Natural killer cell (primary cell): Measurements from ENCODE around the gene SPATA2L. TPM values are rescaled to one million over a fixed set of nuclear protein-coding genes. Genes with fewer than 3 reads are reported as not detected.

ENCODE experiments used
- ATAC-seq, 3 donors: fragments of 150-1000 bp in 2 of 3; fragments of 200-7000 bp in 1 of 3; cut with Tn5 transposase; 1 replicate in 1 of 3; 2 replicates in 2 of 3; pipeline ENCODE4 v1.10.0; 2021; ENCODE audit warnings: mild to moderate bottlenecking in 2 of 3, moderate library complexity in 2 of 3
- DNase-seq, 2 donors: peaks; one replicate each; pipeline versions ENCODE4 v3.0.0 to v3.0.0-alpha.2; 2013 to 2021; ENCODE audit warnings: mixed read lengths in 1 of 2
- H3K27ac ChIP-seq: one replicate; pipeline ENCODE4 v1.5.1; 2013; ENCODE audit warnings: mild to moderate bottlenecking, low read length
- H3K27me3 ChIP-seq: one replicate; pipeline ENCODE4 v1.6.1; 2013; ENCODE audit warnings: low read length; ENCODE audit not compliant: control insufficient read depth, insufficient read depth
- H3K36me3 ChIP-seq: one replicate; pipeline ENCODE4 v1.6.1; 2013; ENCODE audit warnings: low read length; ENCODE audit not compliant: control insufficient read depth, insufficient read depth
- H3K4me1 ChIP-seq: one replicate; pipeline ENCODE4 v1.6.1; 2013; ENCODE audit warnings: low read length; ENCODE audit not compliant: control insufficient read depth, insufficient read depth
- H3K4me3 ChIP-seq: one replicate; pipeline ENCODE4 v1.5.1; 2013; ENCODE audit warnings: low read length
- H3K9me3 ChIP-seq: one replicate; pipeline ENCODE4 v1.6.1; 2013; ENCODE audit warnings: low read length; ENCODE audit not compliant: control insufficient read depth, insufficient read depth
- H3K27ac Mint-ChIP-seq, 2 donors: one replicate each; pipeline ENCODE4 v1.8.0; 2022; ENCODE audit warnings: mild to moderate bottlenecking in 2 of 2, mixed read lengths in 2 of 2, moderate library complexity in 1 of 2
- H3K27me3 Mint-ChIP-seq, 2 donors: one replicate each; pipeline ENCODE4 v1.8.0; 2022; ENCODE audit warnings: low read depth in 2 of 2, mixed read lengths in 2 of 2
- H3K36me3 Mint-ChIP-seq: one replicate; pipeline ENCODE4 v1.8.0; 2022; ENCODE audit warnings: mixed read lengths
- H3K4me1 Mint-ChIP-seq, 2 donors: one replicate each; pipeline ENCODE4 v1.8.0; 2022; ENCODE audit warnings: mixed read lengths in 2 of 2
- H3K4me3 Mint-ChIP-seq: one replicate; pipeline ENCODE4 v1.8.0; 2022; ENCODE audit warnings: mild to moderate bottlenecking, moderate library complexity, mixed read lengths
- H3K9me3 Mint-ChIP-seq, 2 donors: one replicate each; pipeline ENCODE4 v1.8.0; 2022; ENCODE audit warnings: mixed read lengths in 2 of 2
- CTCF ChIP-seq: fragments of 200-600 bp; IDR thresholded peaks from one replicate; pipeline ENCODE4 v1.8.0; 2022; ENCODE audit warnings: antibody characterized with exemption
- WGBS: methylation state at CpG from one replicate; pipeline ENCODE4 v1.1.7; 2013; ENCODE audit warnings: missing lambda C conversion rate; ENCODE audit not compliant: insufficient coverage; 5-methylcytosine and 5-hydroxymethylcytosine counted together
- intact Hi-C: fragments of 100-400 bp; cut with micrococcal nuclease; formaldehyde crosslinking; loops from one replicate; pipeline ENCODE4 v1.14.2; 2022
- total RNA-seq, 4 donors: library from RNA; stranded (reverse); fragments of 120-200 nt in 1 of 4; gene quantifications; one replicate each; pipeline versions ENCODE4 v1.2.3 to v1.2.4, GENCODE V29; 2013 to 2022

The SPATA2L gene
- total RNA-seq, 3 donors from 2014 or later (not counting 1 experiment from before 2014, with no cell fraction given): 23.1 to 37.9 (median 24.0) TPM

DNA sequence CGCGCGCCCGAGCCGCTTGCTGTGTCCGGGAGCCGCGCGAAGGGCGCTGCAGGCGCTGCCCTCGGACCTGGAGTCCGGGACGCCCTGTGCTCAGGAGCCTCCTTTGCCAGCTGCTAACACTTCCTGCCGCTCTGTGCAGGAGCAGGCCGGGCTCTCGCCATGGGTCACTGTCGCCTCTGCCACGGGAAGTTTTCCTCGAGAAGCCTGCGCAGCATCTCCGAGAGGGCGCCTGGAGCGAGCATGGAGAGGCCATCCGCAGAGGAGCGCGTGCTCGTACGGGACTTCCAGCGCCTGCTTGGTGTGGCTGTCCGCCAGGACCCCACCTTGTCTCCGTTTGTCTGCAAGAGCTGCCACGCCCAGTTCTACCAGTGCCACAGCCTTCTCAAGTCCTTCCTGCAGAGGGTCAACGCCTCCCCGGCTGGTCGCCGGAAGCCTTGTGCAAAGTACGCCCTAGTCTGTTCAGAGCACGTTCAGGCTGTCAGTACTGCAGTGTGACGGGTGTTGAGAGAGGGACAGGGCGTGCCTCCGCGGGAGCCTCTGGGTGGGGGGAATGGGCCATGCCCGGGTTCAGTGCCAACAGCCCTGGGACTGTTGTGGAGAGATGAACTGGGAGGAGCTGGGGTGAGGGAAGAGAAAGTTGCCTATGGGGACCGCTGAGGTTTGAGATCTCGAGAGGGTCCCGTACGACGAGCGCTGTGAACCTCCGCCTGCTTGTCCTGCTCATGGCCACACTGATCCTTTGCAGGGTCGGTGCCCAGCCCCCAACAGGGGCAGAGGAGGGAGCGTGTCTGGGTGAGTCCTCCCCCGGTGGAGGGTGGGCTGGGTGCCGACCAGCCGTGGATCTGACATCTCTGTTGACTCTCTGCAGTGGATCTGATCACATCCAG lies 21.1 kb upstream of the SPATA2L start:
- Histone ChIP-seq H3K36me3 (peaks cover 46% of the 10 kb centered on the region), H3K27me3 (no peaks in the 10 kb centered on the region), H3K27ac (peak overlapping the region; percentile 92), H3K4me3 (peak overlapping the region; percentile 98), H3K4me1 (peaks cover 70% of the 10 kb centered on the region), H3K9me3 (no peaks in the 10 kb centered on the region)
- Mint-ChIP-seq H3K4me3 (peak overlapping the region; percentile 98), H3K27ac (peak overlapping the region; percentile 94 to 97), H3K36me3 (no peaks in the 10 kb centered on the region), H3K9me3 (no peaks in the 10 kb centered on the region), H3K27me3 (no peaks in the 10 kb centered on the region), H3K4me1 (peaks cover 30 to 44% of the 10 kb centered on the region in 2 donors)
- ATAC-seq (peak; percentile 32 to 61 (median 42)), DNase-seq (peak; percentile 64 to 86)
- no peak for TF ChIP-seq CTCF
- 4% methylated on average over 56 of the region's 56 CpGs for WGBS
- intact Hi-C loops: loop anchor here (1.0 to 5.0 kb wide), 4 partner anchors 15 to 140 kb away; no protein-coding TSS in a partner anchor

- Histone ChIP-seq H3K9me3 (no peaks in the 10 kb centered on the region), H3K27ac (peak overlapping the region; percentile 92), H3K4me3 (peak overlapping the region; percentile 98), H3K4me1 (peaks cover 61% of the 10 kb centered on the region), H3K36me3 (peaks cover 38% of the 10 kb centered on the region), H3K27me3 (no peaks in the 10 kb centered on the region)
- H3K36me3 Mint-ChIP-seq: no peaks in the 10 kb centered on the region
- under 1% methylated on average over 112 of the region's 112 CpGs for WGBS
- DNase-seq: peak; percentile 77 to 95
- no peaks in the 10 kb centered on the region for H3K9me3 Mint-ChIP-seq
- no peaks in the 10 kb centered on the region for H3K27me3 Mint-ChIP-seq
- H3K27ac Mint-ChIP-seq: peak overlapping the region; percentile 94 to 97
- peak; percentile 19 to 58 (median 46) for ATAC-seq
- peak overlapping the region; percentile 98 for H3K4me3 Mint-ChIP-seq
- intact Hi-C loops: loop anchor here (1.0 to 5.0 kb wide), 4 partner anchors 16 to 141 kb away; no protein-coding TSS in a partner anchor
- TF ChIP-seq CTCF: no peak
- peaks cover 21 to 41% of the 10 kb centered on the region in 2 donors for H3K4me1 Mint-ChIP-seq
These were observed 20.3 kb upstream of the SPATA2L start for GRCh38 chr16:89721546-89722391.

DNA sequence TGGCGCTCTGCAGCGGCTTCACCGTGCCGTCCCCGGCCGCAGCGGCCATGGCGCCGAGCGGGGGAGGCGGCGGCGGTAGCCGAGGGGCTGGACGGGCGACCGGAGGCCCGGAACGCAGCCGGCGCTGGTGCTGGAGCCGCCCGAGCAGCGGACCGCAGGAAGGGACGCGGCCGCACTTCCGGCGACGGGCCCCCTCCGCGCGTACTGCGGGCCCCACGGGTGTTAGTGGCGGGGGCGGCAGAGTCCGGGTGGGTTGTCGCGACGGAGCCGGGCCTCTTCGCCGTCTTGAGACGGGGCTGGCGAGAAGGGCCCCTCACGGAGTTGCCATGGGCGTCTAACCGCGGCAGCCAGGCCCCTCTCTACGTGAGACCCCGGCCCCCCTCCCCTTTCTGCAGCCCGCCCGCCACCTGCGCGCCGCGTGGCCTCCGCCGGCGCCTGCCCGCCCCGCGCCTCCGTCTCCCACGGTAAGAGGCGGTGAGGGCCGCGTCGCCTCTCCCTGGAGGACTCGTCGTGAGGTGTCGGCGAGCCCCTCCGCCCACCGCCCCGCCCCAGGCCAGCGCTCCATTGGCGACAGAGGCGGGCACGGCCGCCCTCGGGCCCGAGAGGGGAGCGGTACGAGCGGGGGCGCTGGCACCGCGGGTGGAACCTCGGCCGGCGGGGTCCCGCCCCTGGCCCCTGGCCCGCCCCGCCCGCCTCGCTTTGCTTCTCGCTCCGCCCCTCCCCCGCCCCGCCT lies 19.5 kb upstream of the SPATA2L start, which contains the start of the genes VPS9D1 and ZNF276:
Gene VPS9D1, minus strand, starts transcription at position 86 of the 733 bp plus-strand sequence. Its CDS starts 37 bp downstream, at position 49.
Gene ZNF276, plus strand, starts transcription at position 725 of the 733 bp plus-strand sequence. CDS start 104 bp downstream, outside the sequence.
- Histone ChIP-seq H3K9me3 (no peaks in the 10 kb centered on the region), H3K27ac (peak within 1 kb of the TSS; percentile 92), H3K4me1 (peaks cover 53% of the 10 kb centered on the region), H3K4me3 (peak within 1 kb of the TSS; percentile 98), H3K36me3 (peaks cover 31% of the 10 kb centered on the region), H3K27me3 (no peaks in the 10 kb centered on the region)
- ATAC-seq: peak; percentile 54 to 73 (median 56)
- peak within 1 kb of the TSS; percentile 98 for H3K4me3 Mint-ChIP-seq
- no peaks in the 10 kb centered on the region for H3K36me3 Mint-ChIP-seq
- DNase-seq: peak; percentile 79 to 92
- H3K27me3 Mint-ChIP-seq: no peaks in the 10 kb centered on the region
- peak within 1 kb of the TSS; percentile 94 to 97 for H3K27ac Mint-ChIP-seq
- WGBS: under 1% methylated on average over 103 of the region's 103 CpGs
- no peaks in the 10 kb centered on the region for H3K9me3 Mint-ChIP-seq
- H3K4me1 Mint-ChIP-seq: peaks cover 20 to 40% of the 10 kb centered on the region in 2 donors
- no peak for TF ChIP-seq CTCF
- intact Hi-C loops: loop anchor here (1.0 to 5.0 kb wide), 2 partner anchors 44 to 141 kb away; no protein-coding TSS in a partner anchor
